GM19395 (cell line): ENCODE data around the gene MIS18BP1.
"Not testable (repeated sequence)": the region's sequence is repeated elsewhere in the genome, so short reads cannot be mapped to it uniquely, and the experiment has no call there.

Experiments
- ATAC-seq: cut with Tn5 transposase; IDR thresholded peaks from one replicate; pipeline ENCODE4 v1.9.1; 2021; ENCODE audit warnings: mild to moderate bottlenecking, moderate library complexity; ENCODE audit not compliant: unreplicated experiment

Gene MIS18BP1

DNA sequence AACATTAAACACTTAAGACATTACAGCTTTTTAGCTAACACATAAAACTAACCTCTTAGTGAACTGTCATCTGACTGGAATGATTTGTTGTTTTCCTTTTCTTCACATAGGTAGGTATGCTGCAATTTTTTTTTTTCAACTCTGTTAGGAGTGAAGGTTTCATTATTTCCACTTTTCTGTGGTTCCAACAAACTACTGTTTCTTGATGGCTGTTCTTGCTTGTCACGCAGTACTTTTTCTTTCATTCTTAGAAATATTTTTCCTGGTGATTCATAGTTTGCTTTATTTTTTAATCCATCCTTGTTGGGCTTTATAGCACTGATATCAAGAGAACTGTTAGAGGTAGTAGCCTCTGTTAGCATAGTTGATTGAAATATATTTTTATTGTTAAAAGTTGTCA is 6.3 kb downstream of the MIS18BP1 start:
- ATAC-seq, result peak; percentile 41

DNA sequence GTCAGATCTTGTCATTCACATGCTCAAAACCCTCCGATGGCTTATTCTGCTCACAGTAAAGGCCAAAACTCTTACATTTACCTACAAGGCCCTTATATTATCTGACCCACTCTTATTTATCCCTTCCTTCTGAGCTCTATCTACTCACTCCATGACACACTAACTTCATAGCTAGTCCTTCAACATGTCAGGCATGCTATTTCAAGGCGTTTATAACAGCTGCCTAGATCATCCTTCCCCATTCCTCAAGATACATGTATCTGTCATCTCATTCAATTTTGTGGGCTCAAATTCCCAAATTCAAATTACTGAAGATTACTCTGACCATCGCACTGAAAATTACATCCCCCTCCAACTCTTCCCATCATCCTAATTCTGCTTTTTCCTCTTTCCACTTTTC is 6.9 kb downstream of the MIS18BP1 start:
- no peak for ATAC-seq

DNA sequence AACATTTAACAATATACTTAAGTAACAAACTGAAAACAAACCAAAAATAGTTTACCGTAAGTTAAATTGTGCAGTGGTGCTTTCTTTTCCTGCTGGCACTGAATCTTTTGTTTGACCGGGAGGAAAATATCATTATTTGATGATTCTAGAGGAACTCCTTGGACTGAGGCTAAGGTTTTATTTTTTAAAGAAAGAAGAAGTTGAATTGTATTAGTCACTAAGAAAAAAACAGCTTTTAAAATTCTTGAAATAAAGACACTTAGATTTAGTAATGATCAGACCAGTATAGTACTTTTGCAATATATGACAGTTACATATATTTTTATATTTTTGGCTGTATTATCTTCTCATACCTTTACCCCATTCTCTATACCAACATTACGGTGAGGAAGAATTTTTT is 10.3 kb downstream of the MIS18BP1 start:
- no peak for ATAC-seq

DNA sequence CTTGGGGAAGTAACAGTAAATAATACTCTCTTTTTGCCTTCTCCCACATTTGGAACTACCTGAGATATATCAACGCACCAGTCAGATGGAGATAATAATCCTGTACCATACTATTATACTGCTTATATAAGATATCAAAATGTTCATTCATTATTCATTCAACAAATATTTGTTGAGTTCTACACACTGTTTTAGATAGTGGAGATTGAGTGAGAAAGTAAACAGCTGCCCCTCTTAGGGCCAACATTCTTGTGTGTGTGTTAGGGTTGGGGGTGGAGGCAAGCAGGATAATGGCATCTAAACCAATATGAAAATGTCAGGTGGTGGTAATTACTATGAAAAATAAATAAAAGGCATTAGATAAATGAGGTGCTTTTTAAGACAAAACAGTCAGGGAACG is 14.0 kb downstream of the MIS18BP1 start:
- no peak for ATAC-seq

DNA sequence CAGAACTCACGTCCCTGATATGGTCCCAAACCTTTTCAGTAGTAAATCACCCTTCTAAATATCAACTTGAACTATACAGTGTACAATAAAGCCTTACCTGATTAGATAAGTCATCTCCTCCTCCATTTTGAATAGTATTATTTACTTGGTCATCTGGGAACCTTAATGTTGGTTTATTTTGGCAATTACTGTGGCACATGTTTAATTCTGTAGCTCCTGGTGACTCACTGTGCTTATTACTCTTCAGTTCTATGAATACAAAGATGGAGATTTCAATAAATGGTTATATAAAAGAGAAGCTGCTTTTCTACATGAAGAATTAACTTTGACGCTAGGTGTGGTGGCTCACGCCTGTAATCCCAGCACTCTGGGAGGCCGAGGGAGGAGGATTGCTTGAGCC is 25.4 kb downstream of the MIS18BP1 start:
- no peak for ATAC-seq

DNA sequence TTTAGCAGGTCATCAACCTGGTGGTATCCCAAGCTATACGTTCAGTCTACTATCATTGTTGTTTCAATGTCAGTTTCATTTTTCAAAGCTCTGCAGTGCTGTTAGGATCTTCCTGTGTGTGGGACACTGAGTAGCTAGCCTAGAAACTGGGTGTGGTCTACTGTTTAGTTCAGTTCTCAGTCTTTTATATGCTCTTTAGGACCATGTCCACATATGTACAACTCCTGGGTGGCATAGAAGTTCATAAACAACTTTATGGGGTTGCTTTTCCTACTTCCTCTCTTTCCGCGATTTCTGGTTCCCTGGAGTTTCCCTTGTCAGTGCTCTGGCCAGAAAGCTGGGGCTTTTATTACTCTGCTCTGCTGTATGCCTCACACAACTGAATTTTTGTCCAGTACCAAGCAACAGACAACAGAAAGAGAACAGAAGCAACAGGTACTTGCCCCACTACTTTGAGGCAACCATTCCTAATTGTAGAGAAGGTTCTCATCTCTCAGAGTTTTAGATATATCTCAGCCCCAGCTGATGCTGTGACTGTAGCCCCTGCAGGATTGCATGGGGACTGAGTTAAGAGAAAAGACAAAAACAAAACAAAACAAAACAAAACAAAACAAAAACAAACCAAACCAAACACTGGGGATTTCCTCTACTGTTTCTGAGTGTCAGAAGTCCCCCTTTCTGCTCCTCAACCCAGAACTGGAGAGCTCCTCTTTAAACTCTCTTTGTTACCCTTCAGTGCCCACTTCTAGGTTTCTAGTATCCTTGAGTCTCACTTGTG is 30.3 kb downstream of the MIS18BP1 start:
- ATAC-seq, result peak; percentile 70

DNA sequence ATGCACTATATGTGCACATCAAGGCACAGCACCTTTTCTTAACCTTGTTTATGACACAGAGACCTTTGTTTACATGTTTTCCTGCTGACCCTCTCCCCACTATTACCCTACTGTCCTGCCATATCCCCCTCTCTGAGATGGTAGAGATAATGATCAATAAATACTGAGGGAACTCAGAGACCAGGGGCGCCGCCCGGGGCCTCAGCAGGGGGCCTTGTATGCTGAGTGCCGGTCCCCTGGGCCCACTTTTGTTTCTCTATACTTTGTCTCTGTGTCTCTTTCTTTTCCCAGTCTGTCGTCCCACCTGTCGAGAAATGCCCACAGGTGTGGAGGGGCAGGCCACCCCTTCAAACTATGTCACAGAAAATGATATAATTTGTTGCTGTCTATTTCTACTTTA is 38.7 kb downstream of the MIS18BP1 start:
- not testable (repeated sequence) for ATAC-seq

DNA sequence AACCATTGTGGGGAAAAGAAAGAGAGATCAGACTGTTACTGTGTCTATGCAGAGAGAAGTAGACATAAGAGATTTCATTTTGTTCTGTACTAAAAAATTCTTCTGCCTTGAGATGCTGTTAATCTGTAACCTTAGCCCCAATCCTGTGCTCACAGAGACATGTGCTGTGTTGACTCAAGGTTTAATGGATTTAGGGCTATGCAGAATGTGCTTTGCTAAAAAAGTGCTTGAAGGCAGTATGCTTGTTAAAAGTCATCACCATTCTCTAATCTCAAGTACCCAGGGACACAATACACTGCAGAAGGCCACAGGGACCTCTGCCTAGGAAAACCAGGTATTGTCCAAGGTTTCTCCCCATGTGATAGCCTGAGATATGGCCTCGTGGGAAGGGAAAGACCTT is 39.3 kb downstream of the MIS18BP1 start:
- not testable (repeated sequence) for ATAC-seq

DNA sequence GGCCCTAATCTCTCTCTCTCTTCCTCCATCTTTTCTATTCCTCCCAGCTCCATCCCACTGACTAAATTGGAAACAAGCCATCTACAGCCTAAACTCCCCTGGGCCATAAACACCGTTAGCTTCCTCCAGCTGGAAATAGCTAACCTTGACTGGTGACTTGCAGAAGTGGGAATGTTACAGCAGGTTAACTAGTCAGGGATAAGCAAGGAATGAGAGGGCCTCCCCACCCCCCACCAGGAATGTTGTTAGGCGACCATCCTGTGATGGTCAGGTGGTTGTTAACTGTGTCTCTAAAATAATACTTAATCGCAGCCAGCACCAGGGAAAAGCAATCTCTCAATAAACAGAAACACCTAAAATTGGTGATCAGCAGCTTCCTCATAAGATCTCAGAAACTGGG is 40.8 kb downstream of the MIS18BP1 start:
- ATAC-seq, result no peak

DNA sequence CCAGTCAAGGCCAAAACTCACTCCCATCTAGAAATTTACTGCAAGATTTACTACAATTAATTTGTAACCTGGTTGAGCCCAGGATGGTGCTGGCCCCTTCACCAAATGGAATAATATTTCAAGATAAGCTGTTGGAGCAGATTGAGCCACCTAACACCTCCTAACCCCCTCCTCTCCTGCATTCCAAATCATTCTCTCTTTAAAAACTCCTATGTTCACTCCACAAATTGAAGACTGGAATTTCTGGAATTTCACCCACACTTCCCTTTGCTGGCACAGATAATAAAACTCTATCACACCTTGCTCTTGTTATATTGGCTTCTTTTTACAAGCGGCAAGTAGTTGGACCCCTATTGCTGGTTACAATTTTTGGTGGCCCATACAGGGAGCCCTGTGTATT is 41.7 kb downstream of the MIS18BP1 start:
- no peak for ATAC-seq

DNA sequence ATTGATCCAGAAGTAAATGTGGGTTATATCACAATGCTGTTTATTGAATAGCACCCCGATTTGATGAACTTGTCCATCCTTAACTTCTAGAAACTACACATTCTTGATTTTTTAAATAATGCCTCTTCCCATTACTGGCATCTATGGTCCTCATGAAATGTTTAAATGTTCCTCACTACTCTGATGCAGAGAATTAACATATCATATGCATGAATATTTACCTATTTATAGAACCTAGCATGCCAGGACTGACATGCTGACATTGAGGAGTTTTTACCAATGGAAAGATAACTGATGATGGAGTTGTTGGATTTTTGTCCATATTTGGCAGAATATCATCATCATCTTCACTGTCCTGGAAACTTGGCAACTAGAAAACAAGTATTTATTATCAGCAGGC is 42.8 kb downstream of the MIS18BP1 start:
- no peak for ATAC-seq

DNA sequence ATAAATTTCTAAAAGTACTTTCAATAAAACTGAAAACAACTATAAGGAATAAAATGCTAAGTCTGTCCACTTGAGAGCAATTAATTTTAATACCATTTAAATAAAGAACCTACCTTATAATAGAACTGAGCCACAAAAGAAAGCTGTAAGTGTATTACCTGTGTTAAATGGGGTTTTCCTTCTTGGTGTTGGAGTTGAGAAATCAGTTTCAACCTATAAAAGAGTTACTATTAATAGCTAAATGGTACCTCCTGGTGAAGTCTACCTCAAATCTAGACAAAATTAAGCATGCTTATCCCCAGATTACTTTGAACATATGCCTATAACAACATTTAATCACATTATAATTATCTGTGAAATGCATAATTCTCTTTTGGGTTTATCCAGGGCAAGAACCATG is 48.8 kb downstream of the MIS18BP1 start:
- no peak for ATAC-seq

DNA sequence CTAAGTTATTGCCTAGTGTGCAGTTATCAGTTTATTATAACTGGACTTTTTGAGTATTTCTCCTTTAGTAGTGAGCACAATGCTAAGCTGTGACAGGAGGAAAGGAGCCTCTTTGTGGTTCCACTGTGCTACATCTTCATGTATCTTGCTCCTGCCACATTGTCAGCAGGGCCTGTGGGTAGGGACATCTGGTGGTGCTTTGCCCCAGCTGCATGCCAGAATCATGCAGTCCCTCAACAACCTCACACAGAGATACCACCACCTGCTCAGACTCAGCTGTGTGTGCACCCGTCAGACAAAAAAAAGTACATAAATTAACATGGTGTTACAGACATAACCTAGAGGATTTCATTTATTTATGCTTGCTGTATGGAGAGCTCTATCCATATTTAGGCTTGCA is 51.1 kb downstream of the MIS18BP1 start:
- ATAC-seq, result peak; percentile 75

DNA sequence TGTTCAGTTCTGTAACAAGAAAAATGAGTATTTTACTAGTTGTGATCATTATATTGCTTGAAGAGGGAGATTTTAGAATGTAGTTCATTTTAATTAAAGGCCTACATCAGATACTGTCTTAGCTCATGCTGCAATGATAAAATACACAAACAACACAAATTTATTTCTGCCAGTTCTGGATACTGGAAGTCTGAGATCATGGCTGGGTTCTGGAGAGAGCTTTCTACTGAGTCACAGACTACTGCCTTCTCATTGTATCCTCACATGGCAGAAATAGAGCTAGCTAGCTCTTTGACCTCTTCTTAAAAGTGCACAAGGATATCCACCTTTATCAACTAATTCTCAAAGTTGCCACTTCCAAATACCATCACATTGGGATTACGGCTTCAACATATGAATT is 53.8 kb downstream of the MIS18BP1 start:
- ATAC-seq, result no peak

DNA sequence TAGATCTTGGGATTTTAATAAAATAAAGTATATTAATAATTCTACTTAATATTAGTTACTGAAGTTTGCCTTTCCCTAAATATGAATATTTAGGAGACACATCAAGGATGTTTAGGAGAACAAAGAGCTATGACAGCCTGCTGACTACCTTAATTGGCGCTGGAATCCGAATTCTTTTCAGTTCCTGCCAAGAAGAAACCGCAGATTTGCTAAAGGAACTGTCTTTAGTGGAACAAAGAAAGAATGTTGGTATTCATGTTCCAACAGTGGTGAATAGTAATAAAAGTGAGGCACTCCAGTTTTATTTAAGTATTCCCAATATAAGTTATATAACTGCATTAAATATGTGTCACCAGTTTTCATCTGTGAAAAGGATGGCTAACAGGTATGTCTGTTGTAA is 54.5 kb downstream of the MIS18BP1 start:
- no peak for ATAC-seq

DNA sequence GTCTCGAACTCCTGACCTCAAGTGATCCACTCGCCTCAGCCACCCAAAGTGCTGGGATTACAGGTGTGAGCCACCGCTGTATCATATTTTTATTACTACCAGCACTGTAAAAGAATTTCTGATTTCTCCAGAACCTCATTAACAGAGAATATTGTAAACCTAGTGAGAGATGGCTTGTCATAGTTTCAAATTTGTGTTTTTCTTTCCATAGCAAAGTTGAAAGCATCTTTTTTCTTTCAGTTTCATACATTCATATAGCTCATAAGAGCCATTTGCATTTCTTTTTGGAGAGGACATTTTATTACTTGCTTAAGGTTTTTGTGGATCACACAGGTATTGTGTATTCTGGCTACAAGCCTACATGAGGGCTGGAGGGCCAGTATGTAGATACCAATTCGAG is 58.0 kb downstream of the MIS18BP1 start:
- ATAC-seq, result peak; percentile 78

DNA sequence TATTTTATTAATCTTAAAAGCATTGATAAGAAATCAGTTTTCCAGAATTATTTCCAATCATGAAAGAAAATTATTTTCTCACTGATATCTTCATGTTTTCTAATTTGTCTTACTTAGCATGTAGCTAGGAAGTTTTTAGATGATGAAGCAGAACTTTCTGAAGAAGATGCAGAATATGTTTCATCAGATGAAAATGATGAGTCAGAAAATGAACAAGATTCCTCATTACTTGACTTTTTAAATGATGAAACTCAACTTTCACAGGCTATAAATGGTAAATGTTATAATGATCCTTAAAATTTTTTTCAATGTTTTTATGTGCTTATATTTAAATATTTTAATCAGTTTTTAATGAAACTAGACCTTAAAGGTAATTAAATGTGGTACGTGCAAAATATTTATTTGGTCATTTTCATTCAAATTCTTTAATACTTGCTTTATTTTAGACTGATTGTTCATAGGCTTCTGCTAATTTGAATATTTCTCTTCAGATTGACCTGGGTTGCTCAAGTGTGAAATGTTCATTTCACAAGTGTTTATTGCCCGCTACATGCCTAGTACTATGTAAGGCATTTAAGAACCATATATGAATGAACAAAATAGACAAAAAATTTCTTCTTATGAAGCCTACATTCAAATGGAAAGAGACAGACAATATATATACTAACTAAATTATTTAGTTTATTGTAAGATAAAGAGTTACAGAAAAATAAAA is 67.7 kb downstream of the MIS18BP1 start:
- no peak for ATAC-seq

DNA sequence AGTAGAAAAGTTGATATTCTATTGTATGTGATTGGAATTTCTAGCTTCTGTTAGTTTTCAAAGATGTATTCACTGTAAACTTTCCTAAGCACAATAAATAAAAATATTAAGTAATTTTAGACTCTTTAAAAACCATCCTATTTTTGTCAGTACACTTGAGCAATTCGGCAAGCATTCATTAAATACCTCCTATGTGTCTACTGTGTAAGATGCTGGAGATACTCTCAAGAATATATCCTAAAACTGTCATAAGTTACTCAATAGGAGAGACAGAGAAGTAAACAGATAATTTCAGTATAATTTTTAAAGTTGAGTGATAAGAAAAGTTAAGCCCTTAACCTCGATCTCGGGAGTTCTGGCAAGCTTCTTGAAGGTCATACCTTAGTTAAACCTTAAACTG is 71.2 kb downstream of the MIS18BP1 start:
- ATAC-seq, result no peak

DNA sequence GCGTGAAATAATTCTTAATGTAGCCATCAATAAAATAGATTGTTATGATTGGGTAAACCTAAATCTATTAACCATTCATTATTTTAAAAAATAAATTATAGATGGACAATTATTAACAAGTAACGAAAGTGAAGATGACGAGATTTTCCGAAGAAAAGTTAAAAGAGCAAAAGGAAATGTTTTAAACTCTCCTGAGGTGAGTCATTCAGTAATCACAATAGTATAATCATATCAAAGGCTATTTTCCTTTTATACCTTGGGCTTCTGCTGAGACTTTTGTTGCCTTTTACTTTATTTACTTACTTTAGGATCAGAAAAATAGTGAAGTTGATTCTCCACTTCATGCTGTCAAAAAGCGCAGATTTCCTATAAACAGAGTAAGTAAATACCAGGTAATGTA is 71.7 kb downstream of the MIS18BP1 start:
- no peak for ATAC-seq

DNA sequence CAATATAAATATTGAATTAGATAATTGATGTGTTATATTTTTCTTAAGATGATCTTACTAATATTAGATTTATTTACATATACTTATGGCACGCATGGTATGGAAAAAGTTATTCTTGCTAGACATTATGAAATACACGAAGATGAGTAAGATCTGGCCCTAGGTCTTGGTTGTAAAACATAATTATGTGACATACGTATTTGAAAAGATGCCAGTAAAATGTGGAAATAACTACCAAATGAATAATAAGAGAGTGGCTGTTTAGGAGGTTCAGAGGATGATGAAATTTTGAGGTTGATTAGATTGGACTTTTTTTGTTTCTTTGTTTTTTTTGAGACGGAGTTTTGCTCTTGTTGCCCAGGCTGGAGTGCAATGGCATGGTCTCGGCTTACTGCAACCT is 75.9 kb downstream of the MIS18BP1 start:
- no peak for ATAC-seq

DNA sequence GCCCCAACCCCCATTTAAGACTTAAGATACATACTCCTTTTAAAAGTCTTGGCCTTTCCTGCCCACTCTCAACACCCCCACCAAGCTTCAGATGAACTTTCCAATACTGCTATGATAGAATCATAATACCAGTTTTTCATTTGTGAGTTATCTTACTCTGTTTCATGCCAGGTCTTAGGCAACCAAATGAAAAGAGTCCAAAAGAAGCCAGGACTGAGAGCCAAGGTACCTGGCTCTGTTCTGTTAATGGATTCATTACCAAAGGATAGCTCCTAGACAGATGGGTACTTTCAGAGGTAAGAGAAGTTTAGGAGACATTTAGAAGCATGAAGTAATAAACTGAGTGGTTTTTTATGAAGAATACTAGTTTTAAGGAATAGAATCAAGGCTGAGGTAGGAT is 83.1 kb downstream of the MIS18BP1 start:
- ATAC-seq, result no peak

DNA sequence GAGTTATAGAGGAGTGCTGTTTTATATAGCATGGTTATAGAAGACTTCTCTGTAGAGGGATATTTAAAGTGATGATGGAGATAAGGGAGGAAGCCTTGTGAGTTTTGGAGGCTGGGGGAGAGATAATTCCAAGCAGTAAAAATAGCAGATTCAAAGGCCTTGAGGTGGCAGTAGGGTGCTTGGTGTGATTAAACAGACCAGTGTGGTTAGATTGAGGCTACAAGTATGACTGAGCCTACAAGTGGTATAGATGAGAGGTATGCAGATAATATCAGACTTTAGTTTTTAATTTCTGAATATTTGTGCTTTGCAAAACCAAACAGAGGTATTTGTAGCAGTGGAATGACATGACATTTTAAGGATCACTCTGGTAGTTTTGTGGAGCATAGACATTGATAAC is 96.9 kb downstream of the MIS18BP1 start:
- no peak for ATAC-seq
